Measurements from ENCODE around the gene SRSF5.
"Not testable (repeated sequence)": the region's sequence is repeated elsewhere in the genome, so short reads cannot be mapped to it uniquely, and the experiment has no call there.

SRSF5 gene

GRCh38 chr14:69798339-69798735 lies 31.4 kb downstream of the SRSF5 start:
- no peaks in the 10 kb centered on the region for H3K27me3 ChIP-seq (ENCODE audit: insufficient read depth, low read length)
- no peaks in the 10 kb centered on the region for H3K9me3 ChIP-seq (ENCODE audit: low read length)
- H3K4me1 ChIP-seq (ENCODE audit: insufficient read depth, low read length): no peaks in the 10 kb centered on the region
- H3K36me3 ChIP-seq (ENCODE audit: insufficient read depth, low read length): no peaks in the 10 kb centered on the region
- no peak overlapping the region for H2AFZ ChIP-seq (ENCODE audit: low read depth, low read length)
- H3K4me3 ChIP-seq (ENCODE audit: low read length): no peak overlapping the region

GRCh38 chr14:69803753-69804152 lies 36.8 kb downstream of the SRSF5 start:
- Histone ChIP-seq H2AFZ (ENCODE audit: low read depth, low read length) (no peak overlapping the region), H3K36me3 (ENCODE audit: insufficient read depth, low read length) (no peaks in the 10 kb centered on the region), H3K4me1 (ENCODE audit: insufficient read depth, low read length) (no peaks in the 10 kb centered on the region), H3K9me3 (ENCODE audit: low read length) (no peaks in the 10 kb centered on the region), H3K27me3 (ENCODE audit: insufficient read depth, low read length) (no peaks in the 10 kb centered on the region), H3K4me3 (ENCODE audit: low read length) (no peak overlapping the region)

GRCh38 chr14:69804902-69805301 lies 38.0 kb downstream of the SRSF5 start:
- Histone ChIP-seq H3K4me3 (ENCODE audit: low read length) (no peak overlapping the region), H3K4me1 (ENCODE audit: insufficient read depth, low read length) (no peaks in the 10 kb centered on the region), H3K36me3 (ENCODE audit: insufficient read depth, low read length) (no peaks in the 10 kb centered on the region), H3K9me3 (ENCODE audit: low read length) (no peaks in the 10 kb centered on the region), H3K27me3 (ENCODE audit: insufficient read depth, low read length) (no peaks in the 10 kb centered on the region), H2AFZ (ENCODE audit: low read depth, low read length) (no peak overlapping the region)

- Histone ChIP-seq H3K4me3 (ENCODE audit: low read length) (no peak overlapping the region), H2AFZ (ENCODE audit: low read depth, low read length) (no peak overlapping the region), H3K9me3 (ENCODE audit: low read length) (no peaks in the 10 kb centered on the region), H3K4me1 (ENCODE audit: insufficient read depth, low read length) (no peaks in the 10 kb centered on the region), H3K36me3 (ENCODE audit: insufficient read depth, low read length) (no peaks in the 10 kb centered on the region), H3K27me3 (ENCODE audit: insufficient read depth, low read length) (no peaks in the 10 kb centered on the region)
Measured at GRCh38 chr14:69807192-69807591, 40.2 kb downstream of the SRSF5 start.

DNA sequence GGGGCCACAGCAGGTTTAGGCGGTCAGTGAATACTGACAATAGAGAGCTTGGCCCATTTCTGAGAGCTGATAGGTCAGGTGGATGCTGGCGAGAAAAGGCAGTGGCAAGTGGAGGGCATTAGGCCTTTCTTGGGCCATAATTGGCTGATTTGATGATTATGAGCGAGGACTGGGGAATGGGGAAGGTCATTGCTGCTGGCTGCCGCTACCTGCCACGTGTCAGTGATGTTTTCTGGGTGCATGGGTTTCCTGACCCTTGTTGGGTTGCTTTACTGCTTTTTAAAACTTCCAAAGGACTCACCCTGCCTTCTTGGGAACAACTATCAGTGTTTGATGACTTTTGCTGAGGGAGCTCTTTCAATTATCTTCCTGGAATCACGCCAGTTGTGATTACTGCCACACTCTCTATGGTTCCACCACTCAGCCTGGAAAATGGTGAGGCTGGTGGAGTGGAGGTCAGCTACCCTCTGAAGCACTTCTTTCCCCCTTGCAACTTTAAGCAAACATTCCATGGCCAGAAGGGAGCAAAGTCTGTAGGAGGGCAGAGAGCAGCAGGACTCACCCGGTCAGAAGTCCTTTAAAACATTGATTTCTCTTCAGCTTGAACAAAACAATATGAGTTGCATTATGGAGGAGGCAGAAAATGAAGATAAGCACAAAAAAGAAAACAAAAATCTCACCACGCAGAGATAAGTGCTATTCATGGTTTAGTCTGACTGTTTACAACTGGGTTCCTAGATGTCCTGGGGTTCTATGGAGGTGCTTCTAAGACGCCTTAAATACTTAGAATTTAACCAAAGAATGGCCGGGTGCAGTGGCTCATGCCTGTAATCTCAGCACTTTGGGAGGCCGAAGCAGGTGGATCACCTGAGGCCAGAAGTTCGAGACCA lies 42.2 kb downstream of the SRSF5 start:
- Histone ChIP-seq H3K4me3 (ENCODE audit: low read length) (no peak overlapping the region), H3K4me1 (ENCODE audit: insufficient read depth, low read length) (no peaks in the 10 kb centered on the region), H2AFZ (ENCODE audit: low read depth, low read length) (no peak overlapping the region), H3K9me3 (ENCODE audit: low read length) (no peaks in the 10 kb centered on the region), H3K36me3 (ENCODE audit: insufficient read depth, low read length) (no peaks in the 10 kb centered on the region), H3K27me3 (ENCODE audit: insufficient read depth, low read length) (no peaks in the 10 kb centered on the region)

GRCh38 chr14:69811227-69811867 lies 44.4 kb downstream of the SRSF5 start:
- Histone ChIP-seq H2AFZ (ENCODE audit: low read depth, low read length) (no peak overlapping the region), H3K27me3 (ENCODE audit: insufficient read depth, low read length) (no peaks in the 10 kb centered on the region), H3K9me3 (ENCODE audit: low read length) (no peaks in the 10 kb centered on the region), H3K4me3 (ENCODE audit: low read length) (no peak overlapping the region), H3K36me3 (ENCODE audit: insufficient read depth, low read length) (no peaks in the 10 kb centered on the region), H3K4me1 (ENCODE audit: insufficient read depth, low read length) (no peaks in the 10 kb centered on the region)

DNA sequence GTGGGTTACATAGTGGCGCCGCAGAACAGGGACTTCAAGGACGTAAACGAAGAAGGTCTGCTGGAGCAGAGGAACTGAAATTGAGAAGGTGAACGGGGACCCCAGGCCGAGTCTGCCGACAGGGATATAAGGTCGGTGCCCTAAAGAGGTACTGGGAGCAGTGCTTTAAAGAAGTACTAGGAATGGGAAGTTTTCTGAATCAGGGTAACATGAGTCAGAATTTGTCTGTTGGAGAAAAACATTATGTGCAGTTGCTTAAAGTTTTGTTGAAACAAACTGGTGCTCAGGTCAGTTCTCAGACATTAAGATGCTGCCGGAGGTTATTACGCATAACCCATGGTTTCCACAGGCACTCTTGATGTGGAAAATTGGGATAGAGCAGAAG lies 44.9 kb downstream of the SRSF5 start:
- Histone ChIP-seq H3K36me3 (ENCODE audit: insufficient read depth, low read length) (no peaks in the 10 kb centered on the region), H3K9me3 (ENCODE audit: low read length) (no peaks in the 10 kb centered on the region), H3K27me3 (ENCODE audit: insufficient read depth, low read length) (no peaks in the 10 kb centered on the region), H3K4me1 (ENCODE audit: insufficient read depth, low read length) (no peaks in the 10 kb centered on the region), H3K4me3 (ENCODE audit: low read length) (no peak overlapping the region), H2AFZ (ENCODE audit: low read depth, low read length) (no peak overlapping the region)

DNA sequence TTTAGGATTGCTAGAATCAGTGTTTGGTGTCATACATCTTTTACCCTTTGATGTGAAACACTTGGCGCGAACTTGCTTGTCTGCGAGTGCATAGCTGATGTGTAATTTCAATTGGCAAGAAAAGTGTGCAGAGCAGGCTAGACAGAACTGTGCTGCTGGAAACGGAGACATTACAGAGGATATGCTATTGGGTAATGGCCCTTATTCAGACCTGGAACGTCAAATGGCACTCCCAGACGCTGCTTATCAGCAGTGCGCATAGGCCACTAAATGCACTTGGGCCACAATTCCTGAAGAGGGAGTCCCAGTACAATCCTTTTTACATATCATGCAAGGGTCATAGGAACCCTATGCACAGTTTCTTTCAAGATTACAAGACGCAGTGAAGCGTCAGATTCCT lies 45.8 kb downstream of the SRSF5 start:
- Histone ChIP-seq H3K4me1 (ENCODE audit: insufficient read depth, low read length) (no peaks in the 10 kb centered on the region), H3K4me3 (ENCODE audit: low read length) (no peak overlapping the region), H3K27me3 (ENCODE audit: insufficient read depth, low read length) (no peaks in the 10 kb centered on the region), H3K9me3 (ENCODE audit: low read length) (no peaks in the 10 kb centered on the region), H2AFZ (ENCODE audit: low read depth, low read length) (no peak overlapping the region), H3K36me3 (ENCODE audit: insufficient read depth, low read length) (no peaks in the 10 kb centered on the region)

DNA sequence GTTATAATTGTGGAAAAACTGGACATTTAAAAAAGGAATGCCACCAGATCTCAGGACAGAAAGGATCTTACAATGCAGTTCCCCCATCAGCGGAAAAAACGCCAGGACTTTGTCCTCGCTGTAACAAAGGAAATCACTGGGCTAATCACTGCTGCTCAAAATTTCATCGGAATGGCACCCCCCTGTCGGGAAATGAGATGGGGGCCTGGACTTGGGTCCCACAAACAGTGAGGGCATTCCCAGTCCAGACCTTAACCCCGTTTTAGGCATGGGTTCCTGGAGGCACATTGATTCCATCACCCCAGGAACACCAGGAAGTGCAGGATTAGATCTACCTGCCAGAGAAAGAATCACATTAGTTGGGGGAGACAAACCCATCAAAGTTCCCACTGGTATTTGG lies 46.4 kb downstream of the SRSF5 start:
- not testable (repeated sequence) for H3K4me3 ChIP-seq (ENCODE audit: low read length); H3K36me3 ChIP-seq (ENCODE audit: insufficient read depth, low read length); H3K4me1 ChIP-seq (ENCODE audit: insufficient read depth, low read length); H2AFZ ChIP-seq (ENCODE audit: low read depth, low read length); H3K9me3 ChIP-seq (ENCODE audit: low read length); H3K27me3 ChIP-seq (ENCODE audit: insufficient read depth, low read length)

GRCh38 chr14:69814397-69814796 lies 47.5 kb downstream of the SRSF5 start:
- Histone ChIP-seq H3K9me3 (ENCODE audit: low read length) (no peaks in the 10 kb centered on the region), H3K4me1 (ENCODE audit: insufficient read depth, low read length) (peaks cover 2% of the 10 kb centered on the region), H3K36me3 (ENCODE audit: insufficient read depth, low read length) (no peaks in the 10 kb centered on the region), H2AFZ (ENCODE audit: low read depth, low read length) (no peak overlapping the region), H3K27me3 (ENCODE audit: insufficient read depth, low read length) (no peaks in the 10 kb centered on the region), H3K4me3 (ENCODE audit: low read length) (no peak overlapping the region)

GRCh38 chr14:69815556-69815955 lies 48.6 kb downstream of the SRSF5 start:
- Histone ChIP-seq H3K4me3 (ENCODE audit: low read length) (no peak overlapping the region), H3K9me3 (ENCODE audit: low read length) (no peaks in the 10 kb centered on the region), H3K4me1 (ENCODE audit: insufficient read depth, low read length) (peaks cover 2% of the 10 kb centered on the region), H3K36me3 (ENCODE audit: insufficient read depth, low read length) (no peaks in the 10 kb centered on the region), H2AFZ (ENCODE audit: low read depth, low read length) (no peak overlapping the region), H3K27me3 (ENCODE audit: insufficient read depth, low read length) (no peaks in the 10 kb centered on the region)

- Histone ChIP-seq H3K4me3 (ENCODE audit: low read length) (no peak overlapping the region), H3K9me3 (ENCODE audit: low read length) (no peaks in the 10 kb centered on the region), H2AFZ (ENCODE audit: low read depth, low read length) (no peak overlapping the region), H3K36me3 (ENCODE audit: insufficient read depth, low read length) (no peaks in the 10 kb centered on the region), H3K4me1 (ENCODE audit: insufficient read depth, low read length) (peaks cover 2% of the 10 kb centered on the region), H3K27me3 (ENCODE audit: insufficient read depth, low read length) (no peaks in the 10 kb centered on the region)
Measured at GRCh38 chr14:69816216-69816615, 49.3 kb downstream of the SRSF5 start.

GRCh38 chr14:69818758-69819191 lies 51.8 kb downstream of the SRSF5 start:
- Histone ChIP-seq H3K9me3 (ENCODE audit: low read length) (no peaks in the 10 kb centered on the region), H3K4me1 (ENCODE audit: insufficient read depth, low read length) (peaks cover 2% of the 10 kb centered on the region), H3K4me3 (ENCODE audit: low read length) (no peak overlapping the region), H3K27me3 (ENCODE audit: insufficient read depth, low read length) (no peaks in the 10 kb centered on the region), H2AFZ (ENCODE audit: low read depth, low read length) (no peak overlapping the region), H3K36me3 (ENCODE audit: insufficient read depth, low read length) (no peaks in the 10 kb centered on the region)
